ENCODE results near the gene CCDC3.

CCDC3 gene

DNA sequence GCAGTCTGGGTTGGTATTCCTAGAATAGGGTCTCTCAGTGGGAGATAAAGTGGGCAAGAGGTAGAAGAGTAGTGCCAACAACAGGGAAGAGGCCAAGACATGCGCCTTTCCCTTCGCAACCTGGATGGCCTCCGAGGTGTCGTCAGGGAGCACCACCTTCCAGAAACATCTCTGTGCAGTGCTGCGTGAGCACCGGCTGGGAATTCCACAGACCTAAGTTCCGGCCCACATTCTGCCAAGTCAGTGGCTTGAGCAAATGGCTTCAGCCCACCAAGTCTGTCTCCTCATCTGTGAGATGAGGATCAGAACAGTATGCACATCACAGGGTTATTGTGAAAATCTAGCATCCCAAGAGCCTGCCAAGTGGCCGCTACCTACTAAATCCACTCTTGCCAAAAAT lies 40.6 kb downstream of the CCDC3 start:
- DNase-seq = no peak

DNA sequence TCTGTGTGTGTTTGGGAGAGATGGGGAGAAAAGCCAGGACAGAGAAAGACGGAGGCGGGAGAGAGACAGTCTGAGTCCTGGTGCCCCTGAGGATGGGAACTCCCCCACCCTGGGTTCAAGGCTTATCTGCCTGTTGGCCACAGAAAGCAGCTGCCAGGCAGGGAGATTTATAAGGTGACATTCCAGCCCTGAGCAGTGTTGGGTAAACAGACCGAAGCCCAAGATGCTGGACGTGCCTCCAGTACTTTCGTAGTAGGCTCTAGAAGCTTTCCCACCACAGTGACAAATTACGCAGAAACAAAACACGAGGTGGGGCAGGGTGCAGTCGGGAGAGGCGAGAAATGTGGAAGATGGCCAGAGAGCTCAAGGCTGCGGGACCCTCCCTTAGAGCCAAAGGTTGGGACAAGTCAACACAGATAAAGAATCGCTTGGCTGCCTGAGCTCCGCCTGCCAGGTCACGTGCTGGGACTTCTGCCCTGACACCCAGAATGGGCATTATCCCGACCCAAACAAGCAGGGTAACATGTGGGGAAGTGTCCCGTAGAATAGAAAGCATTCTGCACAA lies 41.1 kb downstream of the CCDC3 start:
- no peak for DNase-seq

GRCh38 chr10:12958546-12959110 lies 42.9 kb downstream of the CCDC3 start:
- DNase-seq = no peak

- no peak for DNase-seq
Measured at GRCh38 chr10:12957081-12957480, 44.4 kb downstream of the CCDC3 start.

DNA sequence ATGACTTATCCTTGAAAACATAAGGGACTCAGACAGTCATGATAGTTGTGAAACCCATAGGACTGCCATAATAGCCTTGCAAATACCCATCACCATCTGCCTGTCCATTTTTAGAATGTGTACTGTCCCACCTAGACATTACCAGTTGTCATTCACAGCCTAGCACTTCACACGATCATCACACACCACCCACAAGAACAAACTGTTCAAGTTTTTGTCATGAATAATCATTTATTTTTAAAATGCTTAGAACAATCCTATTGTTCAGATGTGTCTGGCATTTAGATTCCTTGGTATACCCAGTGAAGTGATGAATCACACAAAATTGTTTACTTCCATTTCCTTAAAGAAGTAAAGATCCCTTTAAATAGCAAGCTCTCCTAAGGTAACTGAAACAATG lies 46.6 kb downstream of the CCDC3 start:
- DNase-seq = no peak

DNA sequence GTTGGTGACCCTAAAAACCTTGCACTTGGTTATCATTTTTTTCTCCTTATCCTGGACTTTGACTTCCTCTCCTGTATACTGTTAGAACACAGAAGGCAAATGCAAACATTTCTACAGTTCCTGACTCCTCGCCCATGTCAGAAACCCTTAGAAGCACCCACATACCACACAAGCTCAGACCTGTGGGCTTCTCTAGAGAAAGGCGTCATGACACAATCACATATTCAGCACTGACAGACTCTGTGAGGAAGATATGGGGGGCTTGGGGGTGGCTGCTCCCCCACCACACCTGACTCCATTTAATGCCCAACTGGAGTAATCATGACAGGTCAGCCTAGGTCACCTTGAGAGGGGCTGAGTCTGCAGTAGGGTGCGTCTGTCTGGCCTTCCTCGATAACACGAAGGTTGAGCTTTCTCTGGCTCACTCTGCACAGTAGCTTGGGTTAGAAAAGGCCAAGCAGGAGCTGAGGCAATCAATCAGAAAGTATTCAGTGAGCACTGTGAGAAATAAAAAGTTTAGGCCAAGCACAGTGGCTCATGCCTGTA lies 50.9 kb downstream of the CCDC3 start:
- no peak for DNase-seq

GRCh38 chr10:12949248-12949647 lies 52.3 kb downstream of the CCDC3 start:
- no peak for DNase-seq

DNA sequence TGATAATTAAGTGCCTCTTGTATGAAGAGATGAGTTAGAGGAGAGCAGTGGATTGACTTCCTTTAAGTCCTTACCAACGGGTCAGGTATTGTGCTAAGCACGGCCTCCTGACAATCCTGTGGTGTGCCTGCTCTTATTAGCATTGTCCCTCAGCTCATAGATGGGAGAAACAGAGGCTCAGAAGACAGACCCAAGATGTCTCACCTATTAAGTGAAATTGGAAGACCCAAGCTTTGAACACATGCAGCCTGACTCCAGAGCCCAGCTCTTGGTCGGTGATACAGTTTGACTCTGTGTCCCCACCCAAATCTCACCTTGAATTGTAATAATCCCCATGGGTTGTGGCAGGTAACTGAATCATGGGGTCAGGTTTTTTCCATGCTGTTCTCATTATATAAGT lies 53.8 kb downstream of the CCDC3 start:
- DNase-seq = no peak

DNA sequence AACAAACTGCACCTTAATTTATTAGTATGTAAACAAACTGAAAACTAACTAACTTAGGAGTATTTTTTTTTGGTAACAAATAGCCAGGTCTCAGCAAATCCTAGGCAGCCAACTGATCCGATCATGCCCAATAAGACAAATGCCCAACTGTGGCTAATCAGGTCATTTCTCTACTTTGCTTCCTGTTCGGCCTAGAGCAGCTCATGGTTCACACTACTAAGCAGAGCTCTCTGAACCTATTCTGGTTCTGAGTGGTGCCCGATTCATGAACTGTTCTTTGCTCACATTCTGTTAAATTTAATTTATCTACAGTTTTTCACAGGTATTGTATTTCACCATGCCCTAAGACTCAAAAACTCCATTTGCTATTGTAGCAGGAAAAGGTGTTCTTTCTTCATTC lies 55.1 kb downstream of the CCDC3 start:
- DNase-seq = no peak

- DNase-seq = no peak
Measured at GRCh38 chr10:12945690-12946359, 55.7 kb downstream of the CCDC3 start.

DNA sequence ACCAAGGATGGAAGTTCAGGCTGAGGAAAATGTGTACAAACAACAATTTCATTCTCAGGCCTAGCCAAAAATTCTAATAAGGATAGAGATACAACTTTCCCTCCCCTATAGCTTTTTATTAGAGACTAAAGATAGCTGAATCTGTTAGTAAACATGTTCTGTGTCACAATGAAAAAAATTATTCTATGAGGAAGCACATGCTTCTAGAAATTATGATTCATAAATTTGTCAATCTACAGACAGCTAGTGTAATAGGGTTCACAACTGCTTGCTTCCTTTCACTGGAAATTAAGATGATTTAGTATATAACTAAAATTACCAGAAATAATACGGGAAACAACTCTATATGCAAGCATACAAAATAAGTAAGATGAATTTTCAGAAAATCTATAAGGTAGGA lies 56.6 kb downstream of the CCDC3 start:
- DNase-seq = no peak

GRCh38 chr10:12943425-12943824 lies 58.1 kb downstream of the CCDC3 start:
- DNase-seq = no peak

- DNase-seq = no peak
Measured at GRCh38 chr10:12941966-12942365, 59.5 kb downstream of the CCDC3 start.

- no peak for DNase-seq
Measured at GRCh38 chr10:12940791-12941190, 60.7 kb downstream of the CCDC3 start.

DNA sequence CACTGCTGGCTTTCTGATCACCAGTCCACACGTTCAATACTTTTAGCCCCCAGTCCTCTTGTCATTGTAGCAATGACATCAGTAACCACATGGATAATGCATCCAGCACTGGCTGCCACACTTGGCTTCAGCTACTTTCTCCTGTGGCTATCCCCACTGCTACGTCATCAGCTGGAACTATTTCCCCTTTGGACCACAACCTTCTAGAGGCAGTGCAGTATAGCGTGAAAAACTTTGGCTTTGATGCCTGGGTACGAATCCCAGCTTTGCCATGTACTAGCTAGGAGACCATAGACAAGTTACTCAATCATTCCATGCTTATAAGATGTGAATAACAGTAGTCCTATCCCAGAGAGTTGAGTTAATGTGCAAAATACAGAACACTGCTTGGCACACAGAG lies 63.2 kb downstream of the CCDC3 start:
- DNase-seq = no peak

DNA sequence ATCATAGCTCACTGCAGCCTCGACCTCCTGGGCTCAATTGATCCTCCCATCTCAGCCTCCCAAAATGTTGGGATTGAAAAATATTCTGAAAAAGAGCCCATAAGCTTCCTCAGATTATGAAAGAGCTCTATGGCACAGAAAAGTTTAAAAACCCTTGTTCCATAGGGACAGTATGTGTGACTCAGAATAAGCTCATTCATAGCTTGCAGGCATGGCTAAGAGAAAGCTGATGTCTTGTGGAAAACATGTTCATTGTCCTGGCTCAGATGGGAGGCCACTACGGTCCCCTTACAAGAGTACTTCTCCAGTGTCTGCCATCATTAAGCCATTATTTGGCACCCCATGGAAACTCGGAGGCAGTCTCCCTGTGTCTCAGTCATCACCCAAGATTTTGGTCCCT lies 64.0 kb downstream of the CCDC3 start:
- DNase-seq = no peak

GRCh38 chr10:12934777-12935176 lies 66.7 kb downstream of the CCDC3 start:
- no peak for DNase-seq

DNA sequence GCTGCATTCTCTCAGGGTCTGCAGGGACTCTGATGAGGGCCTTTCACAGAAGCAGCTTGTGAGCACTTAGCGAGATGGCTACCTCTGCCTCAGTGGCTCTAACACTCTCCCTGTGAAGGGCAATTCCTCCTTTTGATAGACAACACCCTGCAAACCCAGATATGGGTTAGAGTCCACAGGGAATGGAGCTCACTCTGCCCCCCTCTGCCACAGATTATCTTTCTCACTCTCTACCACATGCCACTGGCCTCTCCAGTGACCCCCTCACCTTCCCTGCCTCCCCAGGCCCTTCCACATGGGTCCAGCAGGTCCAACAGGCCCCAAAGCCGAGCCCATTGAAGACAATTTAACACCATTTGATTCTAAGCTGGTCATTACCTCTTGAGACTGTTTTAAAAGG lies 72.1 kb downstream of the CCDC3 start:
- no peak for DNase-seq

DNA sequence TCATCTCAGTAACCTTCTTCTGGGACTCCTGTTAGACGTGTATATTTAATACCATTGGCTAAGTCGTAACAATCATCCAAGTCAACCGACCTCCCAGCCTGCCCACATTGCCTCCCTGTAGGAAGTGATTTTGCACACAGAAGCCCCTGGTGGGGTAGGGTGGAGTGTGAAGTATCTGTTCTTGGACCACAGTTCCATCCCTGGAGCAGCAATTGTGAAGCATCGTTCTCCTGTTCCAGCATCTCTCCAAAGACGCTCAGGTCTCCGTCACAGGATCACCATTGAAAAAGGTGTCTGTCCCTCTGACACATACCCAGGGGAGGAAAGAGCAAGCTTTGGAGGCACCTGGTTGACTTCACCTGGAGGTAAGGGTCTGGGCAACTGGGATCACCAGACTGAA lies 72.9 kb downstream of the CCDC3 start:
- DNase-seq = no peak

DNA sequence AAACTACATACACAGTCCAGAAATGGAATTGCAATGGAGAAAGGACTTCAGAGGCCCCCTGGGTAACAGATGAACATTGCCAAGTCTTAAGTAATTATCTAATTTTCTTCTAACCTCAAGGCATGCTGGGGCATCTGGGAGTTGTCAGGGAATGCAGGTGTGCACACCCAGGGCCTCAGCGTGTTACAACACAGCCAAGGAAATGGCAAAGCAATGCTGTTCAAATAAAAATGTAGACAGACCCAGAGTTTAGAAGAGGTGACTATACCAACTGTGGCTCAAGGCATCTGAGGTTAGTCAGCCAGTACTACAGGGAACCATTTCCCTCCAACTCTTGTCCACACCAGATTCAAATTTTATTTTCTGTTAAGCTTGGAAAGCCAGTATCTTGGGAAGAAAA lies 73.6 kb downstream of the CCDC3 start:
- DNase-seq = no peak

DNA sequence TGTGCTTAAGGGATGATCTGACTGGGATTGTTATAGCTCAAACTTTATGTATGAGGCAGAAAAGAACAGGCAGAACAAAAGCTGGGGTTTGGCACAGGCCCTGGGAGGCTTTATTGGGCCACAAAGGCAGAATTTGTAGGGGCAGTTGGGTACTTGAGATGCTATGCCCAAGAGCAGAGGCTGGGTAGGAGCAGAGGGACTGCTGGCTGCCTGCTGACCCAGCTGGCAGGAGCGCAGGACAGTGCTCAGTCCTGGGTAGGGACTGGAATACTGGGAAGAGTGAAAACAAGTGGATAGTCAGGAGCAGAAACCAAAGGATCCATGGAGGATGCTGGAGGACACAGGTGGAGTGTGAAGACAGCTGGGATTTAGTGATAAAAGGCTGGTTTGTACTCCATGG lies 75.7 kb downstream of the CCDC3 start:
- no peak for DNase-seq

GRCh38 chr10:12924911-12925310 lies 76.6 kb downstream of the CCDC3 start:
- DNase-seq = no peak

GRCh38 chr10:12922117-12922900 lies 79.2 kb downstream of the CCDC3 start:
- no peak for DNase-seq

DNA sequence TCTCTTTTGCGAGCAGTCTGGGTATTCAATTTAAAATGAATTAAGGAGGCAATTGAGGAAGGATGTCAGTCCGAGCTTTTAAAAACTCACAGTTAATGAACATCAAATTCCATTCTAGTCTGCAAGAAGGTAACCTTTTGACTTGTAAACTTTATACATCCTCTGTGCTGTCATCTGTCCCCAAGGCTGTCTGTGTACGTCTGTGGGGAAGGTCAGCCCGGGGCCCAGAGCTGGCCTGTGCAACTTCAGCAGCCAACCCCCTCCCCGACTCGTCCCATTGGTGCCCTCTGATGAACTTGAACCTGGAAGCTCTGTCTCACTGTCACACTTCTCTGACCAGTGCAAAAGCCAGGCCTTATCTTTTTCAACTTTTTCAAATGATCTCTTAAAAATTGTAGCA lies 80.3 kb downstream of the CCDC3 start:
- DNase-seq = no peak

Measured in stimulated activated naive CD4-positive, alpha-beta T cell (primary cell).